OCI-LY3 (cell line): ENCODE measurements around the gene CCDC167.

ENCODE experiments used
- CTCF ChIP-seq: fragments of 200-600, 300-600 bp; sonication (generic); IDR thresholded peaks from 2 replicates; pipeline ENCODE4 v1.5.1; 2014; ENCODE audit warnings: antibody characterized with exemption, low read length, low read depth
- EZH2phosphoT487 ChIP-seq: fragments of 200-600 bp; shearing (Covaris generic); IDR thresholded peaks from 2 replicates; pipeline ENCODE4 v1.6.1; 2018; ENCODE audit warnings: antibody characterized with exemption, mixed run types, low read depth

DNA sequence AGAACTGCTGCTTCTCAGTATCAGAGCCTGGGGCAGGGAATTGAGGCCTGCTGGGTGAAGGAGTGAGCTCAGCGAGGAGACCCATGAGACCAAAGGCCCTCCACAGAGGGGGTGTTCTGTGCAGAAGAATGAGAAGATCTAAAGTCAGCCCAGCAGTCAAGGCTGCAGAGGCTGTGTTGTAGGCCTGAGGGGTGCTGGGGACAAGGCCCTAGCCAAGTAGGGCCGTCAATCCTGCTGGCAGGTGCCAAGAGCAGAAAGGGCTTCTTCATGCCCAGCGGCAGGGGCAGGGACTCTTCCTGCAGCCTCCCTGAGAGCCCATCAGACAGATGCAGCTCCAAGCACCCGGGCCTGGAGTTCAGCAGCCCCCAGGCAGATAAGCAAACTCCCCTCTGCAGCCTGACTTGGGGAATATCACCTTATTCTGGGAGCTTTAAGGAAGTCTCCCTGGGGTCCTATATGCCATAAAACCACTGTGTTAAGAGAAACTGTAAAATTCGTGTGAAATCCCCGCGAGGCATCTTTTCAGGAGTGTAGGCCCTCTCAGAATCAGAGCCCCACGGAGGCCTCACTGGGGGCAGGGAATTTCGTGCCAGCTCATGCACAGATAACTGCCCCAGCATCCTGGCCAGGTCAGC, 9.0 kb downstream of the CCDC167 start:
- TF ChIP-seq CTCF (no peak), EZH2phosphoT487 (no peak)
